Measurements from ENCODE around the gene ANKRD35.
A peak's percentile ranks its signal among the peaks of the same experiment; 100 is the strongest.

The ANKRD35 gene

GRCh38 chr1:145892486-145893087, 6.9 kb upstream of the ANKRD35 start:
- no peak for DNase-seq

- peak; percentile 95 for DNase-seq
Measured at GRCh38 chr1:145891587-145892485, 6.2 kb upstream of the ANKRD35 start.

- no peak for DNase-seq
Measured at GRCh38 chr1:145891143-145891542, 5.5 kb upstream of the ANKRD35 start.

DNA sequence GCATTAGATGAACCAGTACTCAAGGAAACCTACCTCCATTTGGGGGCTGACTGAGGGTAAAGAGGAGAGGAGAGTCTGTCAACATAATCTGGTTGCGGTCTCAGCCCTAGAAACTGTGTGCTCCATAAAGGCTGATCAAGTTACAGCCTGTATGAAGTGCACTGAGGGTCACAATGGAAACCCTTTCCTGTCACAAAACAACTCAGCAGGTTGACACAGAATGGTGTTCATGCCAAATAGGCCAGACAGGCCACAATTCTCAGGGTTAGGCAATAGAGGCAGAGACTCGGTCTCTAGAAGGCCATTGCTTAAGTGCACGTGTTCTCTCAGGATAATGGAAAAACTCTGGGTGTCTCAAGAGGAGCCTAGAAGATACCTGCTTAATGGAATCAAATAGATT, 4.1 kb upstream of the ANKRD35 start:
- DNase-seq = no peak

DNA sequence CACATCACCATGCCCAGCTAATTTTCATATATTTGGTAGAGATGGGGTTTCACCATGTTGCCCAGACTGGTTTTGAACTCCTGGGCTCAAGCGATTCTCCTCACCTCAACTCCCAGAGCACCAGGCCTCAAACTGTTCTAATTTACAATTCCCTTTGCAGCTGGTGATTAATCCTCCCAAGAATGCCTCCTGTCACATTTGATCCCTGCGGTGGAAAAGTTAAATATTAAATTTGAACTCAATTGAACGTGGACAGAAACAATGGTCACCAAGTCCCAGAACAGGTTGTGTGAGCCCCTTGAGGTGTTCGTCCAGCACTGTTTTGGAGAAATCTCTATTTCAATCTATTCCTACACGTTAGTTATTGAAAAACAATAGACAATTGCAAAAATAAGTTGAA, 2.0 kb upstream of the ANKRD35 start:
- DNase-seq = no peak

GRCh38 chr1:145886816-145887215, 1.1 kb upstream of the ANKRD35 start:
- no peak for DNase-seq

- no peak for DNase-seq
Measured at GRCh38 chr1:145886390-145886789, 724 bp upstream of the ANKRD35 start.

DNA sequence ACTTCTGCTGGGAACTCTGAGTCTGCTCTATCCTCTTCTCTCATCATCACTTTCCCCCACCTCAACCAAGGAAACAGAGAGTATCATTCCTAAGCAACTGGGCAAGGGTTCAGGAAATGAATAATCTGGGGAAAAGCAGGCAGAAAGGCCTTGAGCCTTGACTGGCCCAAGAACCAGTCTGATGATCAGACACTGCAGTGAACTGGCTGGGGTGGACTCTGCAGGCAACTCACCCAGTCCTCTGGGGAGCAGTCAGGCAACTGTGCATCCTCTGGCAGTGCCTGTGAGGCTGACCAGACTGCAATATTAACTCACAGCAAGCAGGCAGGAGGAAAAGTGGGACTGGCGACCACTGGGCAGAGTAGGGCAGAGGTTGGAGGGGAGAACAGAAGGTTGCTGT, 991 bp downstream of the ANKRD35 start:
- no peak for DNase-seq

- DNase-seq = no peak
Measured at GRCh38 chr1:145879775-145880174, 5.9 kb downstream of the ANKRD35 start.

- DNase-seq = no peak
Measured at GRCh38 chr1:145878724-145879123, 6.9 kb downstream of the ANKRD35 start.

- DNase-seq = no peak
Measured at GRCh38 chr1:145877923-145878486, 7.7 kb downstream of the ANKRD35 start.

DNA sequence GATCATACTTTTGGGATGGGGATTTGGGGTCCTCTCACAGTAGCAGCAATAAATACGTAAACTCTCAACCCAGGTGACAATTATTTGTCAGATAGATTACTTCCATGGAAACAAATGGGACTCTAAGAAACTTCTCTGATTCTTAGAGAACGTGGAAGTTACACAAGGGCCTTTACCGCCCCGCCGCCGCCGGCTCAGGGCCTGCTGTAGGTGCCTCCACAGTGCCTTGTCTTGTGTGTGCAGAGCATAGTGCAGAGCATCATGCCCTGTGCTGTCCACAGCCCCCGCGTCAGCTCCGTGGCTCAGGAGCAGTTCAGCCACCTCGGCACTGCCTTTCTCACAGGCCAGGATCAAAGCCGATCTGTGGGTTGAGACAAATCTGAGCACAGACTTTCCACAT, 11.0 kb downstream of the ANKRD35 start:
- no peak for DNase-seq

DNA sequence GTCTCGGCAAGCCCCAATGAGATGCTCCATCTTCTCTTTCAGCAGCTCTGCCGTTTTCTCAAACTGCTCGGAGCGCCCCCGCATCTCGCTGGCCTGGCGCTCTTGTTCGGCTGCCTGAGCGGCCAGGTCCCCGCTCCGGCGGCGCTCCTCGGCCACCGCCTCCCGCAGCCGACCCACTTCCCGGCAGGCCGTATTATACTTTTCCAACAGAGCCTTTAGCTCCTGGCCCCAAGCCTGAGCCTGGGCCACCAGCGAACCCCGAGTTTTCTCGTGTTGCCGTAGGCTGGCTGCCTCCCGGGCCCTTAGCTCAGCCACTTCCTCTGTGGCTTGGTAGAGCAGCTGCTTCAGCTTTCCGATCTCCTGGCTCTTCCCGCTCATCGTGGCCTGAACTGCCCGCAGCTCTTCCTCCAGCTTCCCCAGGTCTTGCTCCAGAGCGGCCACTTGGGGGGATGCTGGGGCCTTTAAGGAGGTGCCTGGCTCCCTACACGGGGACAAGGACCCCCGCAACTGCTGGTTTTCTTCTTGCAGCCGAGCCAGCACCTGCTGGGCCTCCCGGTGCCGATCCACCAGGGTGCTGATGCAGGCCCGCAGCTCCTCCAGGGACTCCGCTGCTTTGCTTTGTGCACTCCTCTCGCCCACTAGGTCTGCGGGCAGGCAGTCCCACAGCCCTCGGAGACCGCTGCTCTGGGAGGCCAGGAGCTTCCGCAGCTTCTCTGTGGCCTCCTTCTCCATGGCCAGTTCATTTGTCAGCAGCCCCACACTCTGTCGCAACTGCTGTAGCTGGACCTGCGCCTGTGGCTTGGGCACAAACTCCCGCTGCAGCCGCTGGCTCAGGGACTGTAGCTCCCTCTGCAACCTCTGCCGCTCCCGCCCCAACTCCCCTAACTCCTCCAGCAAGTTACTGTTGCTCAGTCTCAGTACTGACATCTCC, 13.4 kb downstream of the ANKRD35 start:
- DNase-seq = no peak

DNA sequence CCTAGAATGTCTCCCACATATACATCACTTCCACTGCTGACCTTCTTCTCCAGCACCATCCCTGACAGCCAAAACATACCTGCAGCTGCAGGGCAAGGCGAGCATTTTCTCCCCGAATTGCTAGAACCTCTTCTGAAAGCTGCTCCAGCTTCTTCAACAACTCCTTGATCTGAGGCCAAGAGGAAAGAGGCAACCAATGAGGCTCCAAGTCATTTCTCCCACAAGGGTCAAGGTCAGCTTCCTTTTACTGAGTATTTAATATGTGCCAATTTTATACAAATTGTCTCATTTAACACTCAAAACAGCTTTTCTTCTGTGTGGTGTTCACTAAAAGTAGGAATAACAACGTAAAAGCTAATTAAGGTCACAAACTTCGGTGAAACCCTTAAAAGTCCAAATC, 17.4 kb downstream of the ANKRD35 start:
- no peak for DNase-seq

DNA sequence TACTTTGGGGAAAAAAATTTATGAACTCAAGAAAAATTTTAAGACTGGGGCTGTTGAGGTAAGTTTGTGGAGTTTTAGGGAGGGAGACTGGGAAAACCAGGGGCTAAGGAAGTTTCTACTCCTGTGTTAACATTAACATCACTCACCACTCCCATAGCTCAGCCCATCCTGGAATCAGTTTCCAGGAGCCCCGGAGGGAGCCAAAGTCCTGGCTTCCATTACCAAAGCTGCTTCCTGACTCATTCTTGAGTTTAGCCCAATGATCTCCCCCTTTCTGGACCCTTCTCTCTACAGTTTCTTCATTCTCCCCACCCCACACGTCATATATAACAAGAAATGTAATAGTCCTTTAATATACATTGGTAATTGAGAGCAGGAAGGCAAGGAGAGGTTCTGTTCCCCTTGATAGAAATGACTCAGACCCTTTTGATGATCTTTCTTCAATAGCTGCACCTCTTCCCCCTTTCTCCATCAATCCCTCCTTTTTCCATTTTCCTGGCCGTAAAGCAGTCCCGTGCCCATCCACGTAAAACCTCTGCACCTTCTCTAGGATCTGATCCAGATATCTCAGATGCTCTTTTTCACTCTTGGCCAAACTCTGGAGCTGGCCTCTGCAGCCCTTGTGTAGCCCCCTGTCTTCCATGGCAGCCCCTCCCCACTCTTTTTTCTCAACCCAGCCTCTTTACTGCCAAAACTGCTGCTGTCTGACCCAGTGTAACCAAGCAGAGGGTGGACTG, 22.2 kb downstream of the ANKRD35 start:
- no peak for DNase-seq

DNA sequence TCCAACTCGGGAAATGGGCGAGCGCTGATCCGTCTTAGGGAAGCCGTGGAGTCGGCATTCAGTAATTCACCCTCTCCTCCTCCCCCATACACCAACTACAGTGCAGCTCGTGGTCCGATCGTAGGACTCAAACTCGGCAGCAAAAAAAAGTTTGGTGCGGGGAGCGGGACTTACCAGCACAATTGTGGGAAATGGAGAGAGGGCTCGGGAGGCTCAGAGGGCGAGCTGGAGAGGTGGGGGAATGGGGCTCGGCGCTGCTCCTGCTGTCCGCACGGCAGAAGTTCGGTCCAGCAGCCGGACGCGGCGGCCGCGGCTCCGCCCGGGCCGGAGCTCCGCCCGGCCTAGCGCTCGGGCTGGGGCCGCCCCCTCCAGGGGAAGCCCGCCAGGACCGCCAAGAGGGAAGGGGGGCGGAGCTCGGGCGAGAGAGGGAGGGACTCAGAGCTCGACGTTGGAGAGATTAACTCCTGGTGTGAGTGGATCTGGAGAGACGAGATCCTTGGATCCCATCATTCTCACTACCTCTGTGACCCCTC, 26.1 kb downstream of the ANKRD35 start:
- peak; percentile 63 for DNase-seq

- peak; percentile 76 for DNase-seq
Measured at GRCh38 chr1:145858901-145859490, 26.7 kb downstream of the ANKRD35 start, which contains the start of gene PIAS3. PIAS3 (minus strand) TSS chr1:145859081; CDS start chr1:145858990, 91 bp downstream.

GRCh38 chr1:145858238-145858900, 27.3 kb downstream of the ANKRD35 start:
- DNase-seq = peak; percentile 76

DNA sequence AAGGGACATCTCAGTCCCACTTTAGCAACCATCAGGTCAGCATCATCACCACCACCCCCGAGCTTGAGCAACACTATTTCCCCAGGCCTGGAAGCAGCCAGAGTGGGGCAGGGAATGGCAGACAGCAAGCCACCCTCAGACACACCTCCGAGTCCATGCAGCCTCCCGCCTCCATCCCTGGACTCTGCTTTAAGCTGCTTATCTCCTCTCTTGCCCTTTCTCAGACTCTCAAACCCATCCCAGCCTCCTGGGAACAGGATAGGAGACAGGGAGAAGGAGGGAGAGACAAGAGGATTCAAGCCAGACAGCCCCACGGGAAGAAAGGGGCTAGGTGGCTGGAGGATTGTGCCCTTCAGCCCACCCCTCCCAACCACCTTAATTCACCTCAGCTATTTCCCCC, 28.5 kb downstream of the ANKRD35 start:
- DNase-seq = no peak

- DNase-seq = no peak
Measured at GRCh38 chr1:145855426-145855948, 30.2 kb downstream of the ANKRD35 start.

All from NCI-H1694 treated with DMSO at 0.1 percent for 48 hours (cell line).